LNCAP (cell line): ENCODE results near the gene ZNF580.

Experiments used
- CTCF ChIP-seq: fragments of 450-650 bp; IDR thresholded peaks from 2 replicates; pipeline ENCODE4 v1.5.1; 2017; ENCODE audit warnings: mild to moderate bottlenecking

The ZNF580 gene

DNA sequence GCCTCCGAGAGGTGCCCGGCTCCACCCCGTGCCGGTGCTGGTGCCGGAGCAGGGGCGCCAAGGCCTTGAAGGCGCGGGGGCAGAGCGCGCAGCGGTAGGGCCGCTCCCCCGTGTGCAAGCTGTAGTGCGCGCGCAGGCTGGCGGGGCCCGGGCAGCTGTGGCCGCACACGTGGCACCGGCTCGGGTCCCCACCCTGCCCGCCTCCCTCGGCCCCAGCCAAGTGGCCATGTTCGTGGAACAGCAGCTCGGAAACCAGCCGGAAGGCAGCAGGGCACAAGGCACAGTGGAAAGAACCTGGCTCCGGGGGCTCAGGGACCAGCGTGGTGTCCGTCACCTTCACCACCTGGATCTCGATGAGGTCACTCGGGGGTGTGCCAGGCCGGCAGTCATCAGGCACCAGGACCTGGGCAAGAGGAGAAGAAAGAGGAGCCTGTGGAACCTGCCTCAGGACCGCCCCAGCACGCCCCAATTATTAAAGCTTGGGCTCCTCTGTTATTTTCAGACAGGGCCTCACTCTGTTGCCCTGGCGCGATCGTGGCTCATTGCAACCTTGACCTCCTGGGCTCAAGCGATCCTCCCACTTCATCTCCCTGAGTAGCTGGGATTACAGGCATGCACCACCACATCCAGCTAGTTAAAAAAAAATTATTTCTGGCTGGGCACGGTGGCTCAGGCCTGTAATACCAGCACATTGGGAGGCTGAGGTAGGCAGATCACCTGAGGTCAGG is 18.4 kb upstream of the ZNF580 start:
- TF ChIP-seq CTCF, result no peak

- TF ChIP-seq CTCF, result no peak
Measured at GRCh38 chr19:55623130-55623529, 17.7 kb upstream of the ZNF580 start.

DNA sequence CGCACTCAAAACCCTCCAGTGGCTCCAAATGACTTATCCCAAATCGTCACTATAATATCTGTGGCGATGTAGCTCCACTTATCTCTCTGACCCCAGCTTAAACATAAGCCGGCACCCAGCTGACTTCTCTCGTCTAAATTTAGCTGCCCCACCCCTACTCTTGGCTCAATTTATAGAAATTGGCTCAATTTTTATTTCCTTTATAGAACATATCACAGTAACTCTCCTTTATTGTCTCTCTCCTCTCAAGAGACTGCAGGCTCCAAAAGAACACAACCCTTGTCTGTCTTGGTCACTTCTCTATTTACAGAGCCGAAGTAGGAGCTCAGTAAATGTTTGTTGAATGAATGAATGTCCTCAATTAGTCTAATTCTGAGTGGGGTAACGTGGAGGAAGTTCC is 17.2 kb upstream of the ZNF580 start:
- no peak for TF ChIP-seq CTCF

GRCh38 chr19:55624109-55625003 is 16.4 kb upstream of the ZNF580 start, which contains the start of gene ZNF784:
Gene ZNF784, minus strand, starts transcription at chr19:55624566. Its CDS starts 5 bp downstream, at chr19:55624561.
- no peak for TF ChIP-seq CTCF

- TF ChIP-seq CTCF, result no peak
Measured at GRCh38 chr19:55625004-55625326, 15.8 kb upstream of the ZNF580 start.

DNA sequence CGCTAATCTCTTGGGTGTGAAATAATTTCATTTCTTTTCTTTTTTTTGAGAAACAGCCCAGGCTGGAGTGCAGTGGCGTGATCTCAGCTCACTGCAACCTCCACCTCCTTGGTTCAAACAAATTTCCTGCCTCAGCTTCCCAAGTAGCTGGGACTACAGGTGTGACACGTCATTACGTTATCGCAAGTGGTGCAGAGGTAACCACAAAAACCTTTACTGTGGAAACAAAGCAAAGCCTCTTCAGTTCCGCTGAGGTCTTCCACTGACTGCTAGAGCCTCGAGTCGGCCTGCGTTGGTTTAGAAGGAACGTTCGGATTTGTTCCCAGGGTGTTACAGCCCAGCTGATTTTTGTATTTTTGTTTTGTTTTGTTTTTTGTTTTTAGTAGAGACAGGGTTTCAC is 14.5 kb upstream of the ZNF580 start:
- no peak for TF ChIP-seq CTCF

- TF ChIP-seq CTCF, result peak; percentile 77
Measured at GRCh38 chr19:55632463-55632834, 8.4 kb upstream of the ZNF580 start.
